IMR-90 (cell line): Measurements from ENCODE around the gene MAGEB1. TPM values are rescaled to one million over a fixed set of nuclear protein-coding genes. Genes with fewer than 3 reads are reported as not detected.

Experiments
- ATAC-seq: fragments of 200-7000 bp; cut with Tn5 transposase; 2 replicates; pipeline ENCODE4 v1.9.1; 2020; ENCODE audit warnings: low read depth, mild to moderate bottlenecking, moderate library complexity
- BruUV-seq: library from RNA; stranded (reverse); fragments of 400-500 nt; replicated peaks from 2 replicates; lab custom pipeline; 2021; lab: Mats Ljungman, UMichigan
- CTCF ChIA-PET: fragments of 300-600 bp; formaldehyde crosslinking; extraction: SDS; loops from one replicate; lab custom pipeline; 2021; ENCODE audit warnings: antibody characterized with exemption; lab: Yijun Ruan, JAX
- POLR2A ChIA-PET: fragments of 300-600 bp; sonication (Branson Sonifier 250); formaldehyde crosslinking; loops from one replicate; lab custom pipeline; 2022; ENCODE audit warnings: antibody characterized with exemption; ENCODE audit not compliant: unreplicated experiment; lab: Charles Lee
- DNase-seq: peaks from one replicate; pipeline ENCODE4 v3.0.0; 2013
- H2AFZ ChIP-seq: replicated peaks from 2 replicates; pipeline ENCODE3; 2013; ENCODE audit warnings: low read length, mild to moderate bottlenecking; ENCODE audit not compliant: poor library complexity
- H2AK5ac ChIP-seq: 2 replicates; pipeline ENCODE4 v1.6.1; 2013; ENCODE audit warnings: low read depth, low read length, inconsistent platforms
- H2AK9ac ChIP-seq: replicated peaks from 2 replicates; pipeline ENCODE3; 2013; ENCODE audit warnings: mild to moderate bottlenecking, low read depth, low read length, moderate library complexity; ENCODE audit not compliant: poor library complexity
- H2BK120ac ChIP-seq: 2 replicates; pipeline ENCODE4 v1.6.1; 2013; ENCODE audit warnings: low read depth, low read length, inconsistent platforms
- H2BK15ac ChIP-seq: 3 replicates; pipeline ENCODE4 v1.6.1; 2013; ENCODE audit warnings: low read depth, low read length, inconsistent platforms
- H2BK20ac ChIP-seq: 2 replicates; pipeline ENCODE4 v1.6.1; 2013; ENCODE audit warnings: low read depth, mild to moderate bottlenecking, inconsistent platforms, low read length, moderate library complexity
- H2BK5ac ChIP-seq: 2 replicates; pipeline ENCODE4 v1.6.1; 2013; ENCODE audit warnings: mild to moderate bottlenecking, low read depth, low read length, inconsistent platforms; ENCODE audit not compliant: poor library complexity, severe bottlenecking
- H3K14ac ChIP-seq: replicated peaks from 2 replicates; pipeline ENCODE4 v1.6.1; 2013; ENCODE audit warnings: low read depth, low read length, inconsistent platforms
- H3K18ac ChIP-seq: 2 replicates; pipeline ENCODE4 v1.6.1; 2013; ENCODE audit warnings: low read depth, low read length, control low read depth
- H3K23ac ChIP-seq: 2 replicates; pipeline ENCODE4 v1.6.1; 2013; ENCODE audit warnings: low read depth, low read length, inconsistent platforms
- H3K27ac ChIP-seq: 2 replicates; pipeline ENCODE4 v1.5.1; 2013; ENCODE audit warnings: mild to moderate bottlenecking, control low read depth, low read length; ENCODE audit not compliant: insufficient read depth
- H3K27me3 ChIP-seq: 2 replicates; pipeline ENCODE4 v1.6.1; 2013; ENCODE audit warnings: low read length; ENCODE audit not compliant: control insufficient read depth, insufficient read depth
- H3K36me3 ChIP-seq: 2 replicates; pipeline ENCODE4 v1.6.1; 2013; ENCODE audit warnings: low read length, mixed read lengths; ENCODE audit not compliant: control insufficient read depth, insufficient read depth
- H3K4ac ChIP-seq: 2 replicates; pipeline ENCODE4 v1.6.1; 2013; ENCODE audit warnings: low read depth, low read length, inconsistent platforms
- H3K4me1 ChIP-seq: 2 replicates; pipeline ENCODE4 v1.6.1; 2013; ENCODE audit warnings: low read length, mixed read lengths; ENCODE audit not compliant: control insufficient read depth, insufficient read depth
- H3K4me2 ChIP-seq: 2 replicates; pipeline ENCODE4 v1.6.1; 2013; ENCODE audit warnings: low read depth, mild to moderate bottlenecking, control low read depth, low read length, moderate library complexity
- H3K4me3 ChIP-seq: 2 replicates; pipeline ENCODE4 v1.5.1; 2013; ENCODE audit warnings: low read depth, mild to moderate bottlenecking, control low read depth, low read length, moderate library complexity; ENCODE audit not compliant: insufficient read depth
- H3K56ac ChIP-seq: 2 replicates; pipeline ENCODE4 v1.6.1; 2013; ENCODE audit warnings: low read length, inconsistent platforms; ENCODE audit not compliant: insufficient read depth; ENCODE audit errors: extremely low read depth
- H3K79me1 ChIP-seq, 2 experiments: 2 replicates each; pipeline ENCODE4 v1.6.1; 2013; ENCODE audit warnings: low read length in 2 of 2, inconsistent platforms in 1 of 2, low read depth in 1 of 2
- H3K9ac ChIP-seq: 2 replicates; pipeline ENCODE4 v1.6.1; 2013; ENCODE audit warnings: low read depth, low read length, control low read depth
- H3K9me1 ChIP-seq: 2 replicates; pipeline ENCODE4 v1.6.1; 2013; ENCODE audit warnings: low read length, inconsistent platforms; ENCODE audit not compliant: insufficient read depth
- H3K9me3 ChIP-seq: 2 replicates; pipeline ENCODE4 v1.6.1; 2013; ENCODE audit warnings: low read length; ENCODE audit not compliant: control insufficient read depth, insufficient read depth
- H4K20me1 ChIP-seq: 2 replicates; pipeline ENCODE4 v1.6.1; 2013; ENCODE audit warnings: low read length, inconsistent platforms; ENCODE audit not compliant: insufficient read depth
- H4K5ac ChIP-seq: 2 replicates; pipeline ENCODE4 v1.6.1; 2013; ENCODE audit warnings: mild to moderate bottlenecking, low read depth, low read length, control low read depth
- H4K8ac ChIP-seq, 2 experiments: 2 replicates each; pipeline ENCODE4 v1.6.1; 2013; ENCODE audit warnings: low read depth in 2 of 2, low read length in 2 of 2, control low read depth in 1 of 2, inconsistent platforms in 1 of 2
- H4K91ac ChIP-seq: 2 replicates; pipeline ENCODE4 v1.6.1; 2013; ENCODE audit warnings: low read depth, low read length, inconsistent platforms; ENCODE audit not compliant: insufficient read depth
- CHD1 ChIP-seq: IDR thresholded peaks from 2 replicates; pipeline ENCODE4 v1.6.1; 2012; ENCODE audit warnings: low read depth, low read length, improper control_type of control experiment
- ELK1 ChIP-seq: fragments of 150-350 bp; IDR thresholded peaks from 2 replicates; pipeline ENCODE4 v1.6.1; 2016; ENCODE audit warnings: low read depth, mild to moderate bottlenecking, low read length, moderate library complexity, borderline replicate concordance
- MAFK ChIP-seq: IDR thresholded peaks from 2 replicates; pipeline ENCODE4 v1.6.1; 2012; ENCODE audit warnings: low read depth, low read length, improper control_type of control experiment
- MAZ ChIP-seq: IDR thresholded peaks from 2 replicates; pipeline ENCODE4 v1.6.1; 2012; ENCODE audit warnings: low read depth, mild to moderate bottlenecking, low read length, improper control_type of control experiment, moderate library complexity, borderline replicate concordance
- RFX5 ChIP-seq: IDR thresholded peaks from 2 replicates; pipeline ENCODE4 v1.8.0; 2012; ENCODE audit warnings: low read depth, mild to moderate bottlenecking, low read length, moderate library complexity
- SMC3 ChIP-seq: fragments of 150-350 bp; IDR thresholded peaks from 2 replicates; pipeline ENCODE4 v1.6.1; 2016; ENCODE audit warnings: low read depth, mild to moderate bottlenecking, antibody characterized with exemption, low read length, moderate library complexity
- WGBS, 2 experiments: methylation state at CpG; one replicate each; pipeline versions ENCODE4 v1.1.5 to v1.1.7; 2013; ENCODE audit warnings: missing lambda C conversion rate in 2 of 2; ENCODE audit not compliant: insufficient read length in 1 of 2; ENCODE audit errors: extremely low coverage in 2 of 2; 5-methylcytosine and 5-hydroxymethylcytosine counted together
- dilution Hi-C: fragments of 300-500 bp; cut with HindIII; formaldehyde crosslinking; loops from one replicate; pipeline ENCODE4 v1.14.3; 2018; ENCODE audit warnings: low sequenced_read_pairs; ENCODE audit not compliant: unreplicated experiment
- in situ Hi-C: fragments of 300-500 bp; cut with MboI; formaldehyde crosslinking; loops from 3 replicates; pipeline ENCODE4 v1.14.3; 2019; ENCODE audit warnings: low sequenced_read_pairs, inconsistent platforms, mixed read lengths
- intact Hi-C: fragments of 100-400 bp; cut with micrococcal nuclease; formaldehyde crosslinking; loops from 2 replicates; pipeline ENCODE4 v1.10.0; 2022
- polyA plus RNA-seq, 3 experiments: library from polyadenylated mRNA; depleted of rRNA; stranded (reverse); fragments of >200 nt; gene quantifications; 2 replicates each; pipeline ENCODE4 v1.2.3, GENCODE V29; 2012; ENCODE audit warnings: low replicate concordance in 1 of 3
- total RNA-seq: library from RNA; depleted of rRNA; stranded (reverse); fragments of >200 nt; gene quantifications from 2 replicates; pipeline ENCODE4 v1.2.3, GENCODE V29; 2012
- TF ChIP-seq, protein P1 (sequence below): conservative IDR thresholded peaks from 2 replicates; pipeline ENCODE4 v1.5.1; 2012; ENCODE audit warnings: mild to moderate bottlenecking, low read depth, low read length, improper control_type of control experiment

The MAGEB1 gene
- total and polyA plus RNA-seq, 2 of the 4 experiments (the other 2 are of a cell fraction), result not detected

DNA sequence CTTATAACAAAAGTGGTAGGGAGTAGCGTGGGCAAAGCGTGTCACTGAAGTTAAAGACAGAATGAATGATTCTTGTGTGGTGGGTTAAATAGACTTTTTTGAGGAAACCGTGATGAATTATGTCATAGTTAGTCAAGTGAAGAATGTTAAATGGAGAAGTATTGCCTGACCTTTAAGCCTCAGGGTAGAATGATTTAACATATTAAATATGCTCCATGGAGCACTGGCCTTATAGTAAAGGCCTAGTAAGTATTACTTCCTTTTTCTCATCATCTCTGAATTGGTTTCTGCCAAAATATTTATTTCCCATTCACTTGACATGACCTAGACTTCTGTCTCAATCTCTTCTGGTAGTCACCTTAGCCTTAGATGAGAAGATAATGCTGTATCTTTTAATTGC is 23.7 kb downstream of the MAGEB1 start:
- no peak for ATAC-seq
- Histone ChIP-seq H2AFZ (no peak overlapping the region), H3K4ac (no peak overlapping the region), H4K20me1 (no peaks in the 10 kb centered on the region), H2AK9ac (no peak overlapping the region), H2BK120ac (no peak overlapping the region), H3K9me1 (no peaks in the 10 kb centered on the region), H3K79me1 (no peaks in the 10 kb centered on the region), H2BK20ac (no peak overlapping the region), H3K9me3 (no peaks in the 10 kb centered on the region), H3K56ac (no peak overlapping the region), H3K27me3 (no peaks in the 10 kb centered on the region), H2BK5ac (no peak overlapping the region), H4K5ac (no peak overlapping the region), H3K4me2 (no peak overlapping the region), H3K36me3 (no peaks in the 10 kb centered on the region), H3K27ac (no peak overlapping the region), H3K23ac (no peak overlapping the region), H3K18ac (no peak overlapping the region), H3K4me1 (no peaks in the 10 kb centered on the region), H4K91ac (no peak overlapping the region), H3K4me3 (no peak overlapping the region), H2AK5ac (no peak overlapping the region), H4K8ac (no peak overlapping the region), H3K9ac (no peak overlapping the region), H3K14ac (no peak overlapping the region), H2BK15ac (no peak overlapping the region)
- no TSS peak for BruUV-seq
- POLR2A ChIA-PET, result no interaction called here
- TF ChIP-seq SMC3 (no peak), MAFK (no peak), CHD1 (no peak), ELK1 (no peak), MAZ (no peak), RFX5 (no peak)
- TF ChIP-seq, protein P1, sequence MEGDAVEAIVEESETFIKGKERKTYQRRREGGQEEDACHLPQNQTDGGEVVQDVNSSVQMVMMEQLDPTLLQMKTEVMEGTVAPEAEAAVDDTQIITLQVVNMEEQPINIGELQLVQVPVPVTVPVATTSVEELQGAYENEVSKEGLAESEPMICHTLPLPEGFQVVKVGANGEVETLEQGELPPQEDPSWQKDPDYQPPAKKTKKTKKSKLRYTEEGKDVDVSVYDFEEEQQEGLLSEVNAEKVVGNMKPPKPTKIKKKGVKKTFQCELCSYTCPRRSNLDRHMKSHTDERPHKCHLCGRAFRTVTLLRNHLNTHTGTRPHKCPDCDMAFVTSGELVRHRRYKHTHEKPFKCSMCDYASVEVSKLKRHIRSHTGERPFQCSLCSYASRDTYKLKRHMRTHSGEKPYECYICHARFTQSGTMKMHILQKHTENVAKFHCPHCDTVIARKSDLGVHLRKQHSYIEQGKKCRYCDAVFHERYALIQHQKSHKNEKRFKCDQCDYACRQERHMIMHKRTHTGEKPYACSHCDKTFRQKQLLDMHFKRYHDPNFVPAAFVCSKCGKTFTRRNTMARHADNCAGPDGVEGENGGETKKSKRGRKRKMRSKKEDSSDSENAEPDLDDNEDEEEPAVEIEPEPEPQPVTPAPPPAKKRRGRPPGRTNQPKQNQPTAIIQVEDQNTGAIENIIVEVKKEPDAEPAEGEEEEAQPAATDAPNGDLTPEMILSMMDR, result no peak
- 63% methylated on average over 2 of the region's 3 CpGs; no CpG with 5 or more reads in 1 of the 2 experiments for WGBS, 2 experiments
- DNase-seq, result no peak
- in situ Hi-C loops (no loop called here), dilution Hi-C loops (no loop called here), intact Hi-C loops (no loop called here)
- CTCF ChIA-PET, result no interaction called here
